MM.1S (cell line): ENCODE measurements around the gene CHD6.

ENCODE experiments used
- DNase-seq: peaks from one replicate; pipeline ENCODE4 v3.0.0-alpha.2; 2015
- H2AFZ ChIP-seq: fragments of 300-600 bp; sonication (generic); 2 replicates; pipeline ENCODE4 v1.6.0; 2016; ENCODE audit warnings: antibody characterized with exemption, low read length
- H3F3A ChIP-seq: fragments of 300-600 bp; sonication (generic); 2 replicates; pipeline ENCODE4 v1.6.1; 2016; ENCODE audit warnings: mild to moderate bottlenecking, antibody characterized with exemption, low read length, moderate library complexity, mixed read lengths; ENCODE audit not compliant: insufficient read depth
- H3K27ac ChIP-seq: fragments of 300-600 bp; sonication (generic); 2 replicates; pipeline ENCODE4 v1.5.1; 2016; ENCODE audit warnings: mild to moderate bottlenecking, low read length
- H3K27me3 ChIP-seq: fragments of 300-600 bp; sonication (generic); replicated peaks from 2 replicates; pipeline ENCODE4 v1.6.0; 2016; ENCODE audit warnings: low read length; ENCODE audit not compliant: insufficient read depth
- H3K36me3 ChIP-seq: fragments of 300-600 bp; sonication (generic); replicated peaks from 2 replicates; pipeline ENCODE4 v1.6.1; 2016; ENCODE audit warnings: mild to moderate bottlenecking, low read length, mixed read lengths; ENCODE audit not compliant: insufficient read depth
- H3K4me1 ChIP-seq: fragments of 300-600 bp; sonication (generic); 2 replicates; pipeline ENCODE4 v1.6.1; 2016; ENCODE audit warnings: low read length, mixed read lengths
- H3K4me2 ChIP-seq: fragments of 300-600 bp; sonication (generic); 2 replicates; pipeline ENCODE4 v1.6.0; 2016; ENCODE audit warnings: low read depth, low read length
- H3K4me3 ChIP-seq: fragments of 300-600 bp; sonication (generic); 2 replicates; pipeline ENCODE4 v1.5.1; 2016; ENCODE audit warnings: low read length, mixed read lengths
- H3K79me2 ChIP-seq: fragments of 300-600 bp; sonication (generic); 2 replicates; pipeline ENCODE4 v1.6.1; 2016; ENCODE audit warnings: mixed run types, low read length, mixed read lengths
- H3K9ac ChIP-seq: fragments of 300-600 bp; sonication (generic); 2 replicates; pipeline ENCODE4 v1.6.1; 2016; ENCODE audit warnings: low read length, mixed read lengths
- H3K9me2 ChIP-seq: fragments of 300-600 bp; sonication (generic); replicated peaks from 2 replicates; pipeline ENCODE4 v1.6.1; 2016; ENCODE audit warnings: mild to moderate bottlenecking, low read length, mixed read lengths; ENCODE audit not compliant: insufficient read depth
- H3K9me3 ChIP-seq: fragments of 300-600 bp; sonication (generic); replicated peaks from 2 replicates; pipeline ENCODE4 v1.6.1; 2016; ENCODE audit warnings: mild to moderate bottlenecking, low read length, mixed read lengths; ENCODE audit not compliant: insufficient read depth
- H4K20me1 ChIP-seq: fragments of 300-600 bp; sonication (generic); 2 replicates; pipeline ENCODE4 v1.6.1; 2016; ENCODE audit warnings: mild to moderate bottlenecking, low read length, moderate library complexity, mixed read lengths; ENCODE audit not compliant: insufficient read depth
- CTCF ChIP-seq: fragments of 300-600 bp; sonication (generic); IDR thresholded peaks from 2 replicates; pipeline ENCODE4 v1.5.1; 2016; ENCODE audit warnings: antibody characterized with exemption, low read length, mixed read lengths
- EZH2 ChIP-seq: fragments of 300-600 bp; sonication (generic); optimal IDR thresholded peaks from 2 replicates; pipeline ENCODE3; 2017; ENCODE audit warnings: low read depth, mild to moderate bottlenecking, antibody characterized with exemption, low read length, mixed read lengths
- EZH2phosphoT487 ChIP-seq: fragments of 300-600 bp; sonication (generic); IDR thresholded peaks from 2 replicates; pipeline ENCODE4 v1.6.1; 2018; ENCODE audit warnings: antibody characterized with exemption, low read length

Gene CHD6

DNA sequence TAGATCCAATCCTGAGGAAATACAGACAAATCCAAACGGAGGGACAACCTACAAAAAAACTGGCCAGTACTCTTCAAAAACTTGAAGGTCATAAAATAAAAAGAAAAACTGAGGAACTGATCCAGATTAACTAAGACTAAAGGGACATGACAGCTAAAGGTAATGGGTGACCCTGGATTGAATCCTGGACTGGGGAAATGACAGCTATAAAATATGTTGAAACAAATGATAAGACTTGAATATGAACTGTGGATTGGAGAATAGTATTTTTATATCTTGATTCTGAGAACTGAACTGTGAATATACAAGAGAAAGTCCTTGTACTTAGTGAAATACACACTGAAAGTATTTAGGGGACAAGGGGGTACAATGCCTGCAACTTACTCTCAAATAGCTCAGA lies 154.6 kb downstream of the CHD6 start:
- no peaks in the 10 kb centered on the region for H4K20me1 ChIP-seq
- no peak for DNase-seq
- H3K4me2 ChIP-seq: no peak overlapping the region
- H3K9me3 ChIP-seq: no peaks in the 10 kb centered on the region
- H3K36me3 ChIP-seq: no peaks in the 10 kb centered on the region
- H3K9me2 ChIP-seq: no peaks in the 10 kb centered on the region
- H3K9ac ChIP-seq: no peak overlapping the region
- H2AFZ ChIP-seq: no peak overlapping the region
- no peak for TF ChIP-seq EZH2
- H3F3A ChIP-seq: 0 out of 2 replicates have a peak, but pooled peaks cover 4% of the 10 kb centered on the region
- H3K4me3 ChIP-seq: no peak overlapping the region
- H3K27ac ChIP-seq: no peak overlapping the region
- H3K4me1 ChIP-seq: peaks cover 11% of the 10 kb centered on the region
- H3K27me3 ChIP-seq: no peaks in the 10 kb centered on the region
- H3K79me2 ChIP-seq: no peaks in the 10 kb centered on the region

DNA sequence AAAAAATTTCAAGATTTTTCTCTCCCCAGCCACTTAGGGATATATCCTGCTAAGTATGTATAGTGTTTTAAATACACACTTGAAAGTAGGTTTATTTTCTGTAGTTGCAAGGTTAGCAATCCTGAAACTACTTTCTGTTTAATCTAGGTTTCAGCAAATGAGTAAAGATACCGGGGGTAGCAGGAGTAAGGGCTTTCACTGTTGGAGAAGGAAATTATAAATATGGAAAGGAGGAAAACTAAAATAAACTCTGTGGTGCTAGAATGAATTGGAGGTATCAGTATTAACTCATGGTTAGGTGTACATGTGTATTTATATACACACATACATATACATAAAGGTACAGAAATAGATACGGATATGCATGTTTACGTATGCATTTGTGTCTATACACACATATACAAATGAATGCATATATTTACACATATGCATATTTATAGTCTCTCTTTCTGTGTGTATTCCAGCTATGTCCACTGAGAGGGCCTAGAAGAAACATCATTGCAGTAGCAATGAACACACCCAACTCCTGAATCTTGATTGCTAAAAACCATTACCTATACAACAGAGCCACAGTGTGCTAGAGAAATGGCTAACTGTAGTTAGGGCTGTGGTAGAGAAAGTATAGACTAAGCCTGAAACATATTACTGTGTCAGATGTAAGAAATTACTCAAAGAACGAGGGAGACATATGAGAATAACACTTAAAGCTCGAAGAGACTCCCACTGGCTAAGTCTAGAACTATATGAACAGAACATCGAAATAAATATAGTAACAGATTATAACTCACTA lies 155.6 kb downstream of the CHD6 start:
- Histone ChIP-seq H3K4me3 (no peak overlapping the region), H4K20me1 (no peaks in the 10 kb centered on the region), H2AFZ (no peak overlapping the region), H3K9ac (no peak overlapping the region), H3K27ac (no peak overlapping the region), H3K4me1 (peaks cover 11% of the 10 kb centered on the region), H3F3A (0 out of 2 replicates have a peak, but pooled peaks cover 4% of the 10 kb centered on the region), H3K9me2 (no peaks in the 10 kb centered on the region), H3K79me2 (no peaks in the 10 kb centered on the region), H3K9me3 (no peaks in the 10 kb centered on the region), H3K36me3 (no peaks in the 10 kb centered on the region), H3K27me3 (no peaks in the 10 kb centered on the region), H3K4me2 (no peak overlapping the region)
- DNase-seq: peak; percentile 16
- TF ChIP-seq EZH2 (no peak), EZH2phosphoT487 (no peak), CTCF (no peak)

GRCh38 chr20:41458761-41459160 lies 159.4 kb downstream of the CHD6 start:
- H3K27me3 ChIP-seq: no peaks in the 10 kb centered on the region
- TF ChIP-seq EZH2 (no peak), CTCF (no peak), EZH2phosphoT487 (no peak)
- DNase-seq: no peak
- no peak overlapping the region for H3K4me2 ChIP-seq
- 0 out of 2 replicates have a peak, but pooled peaks cover 4% of the 10 kb centered on the region for H3K36me3 ChIP-seq
- no peak overlapping the region for H2AFZ ChIP-seq
- no peaks in the 10 kb centered on the region for H3K79me2 ChIP-seq
- H3K9ac ChIP-seq: no peak overlapping the region
- no peak overlapping the region for H3K27ac ChIP-seq
- no peaks in the 10 kb centered on the region for H3K9me3 ChIP-seq
- 0 out of 2 replicates have a peak, but pooled peaks cover 4% of the 10 kb centered on the region for H3F3A ChIP-seq
- no peak overlapping the region for H3K4me3 ChIP-seq
- no peaks in the 10 kb centered on the region for H3K9me2 ChIP-seq
- peaks cover 11% of the 10 kb centered on the region for H3K4me1 ChIP-seq
- H4K20me1 ChIP-seq: no peaks in the 10 kb centered on the region

DNA sequence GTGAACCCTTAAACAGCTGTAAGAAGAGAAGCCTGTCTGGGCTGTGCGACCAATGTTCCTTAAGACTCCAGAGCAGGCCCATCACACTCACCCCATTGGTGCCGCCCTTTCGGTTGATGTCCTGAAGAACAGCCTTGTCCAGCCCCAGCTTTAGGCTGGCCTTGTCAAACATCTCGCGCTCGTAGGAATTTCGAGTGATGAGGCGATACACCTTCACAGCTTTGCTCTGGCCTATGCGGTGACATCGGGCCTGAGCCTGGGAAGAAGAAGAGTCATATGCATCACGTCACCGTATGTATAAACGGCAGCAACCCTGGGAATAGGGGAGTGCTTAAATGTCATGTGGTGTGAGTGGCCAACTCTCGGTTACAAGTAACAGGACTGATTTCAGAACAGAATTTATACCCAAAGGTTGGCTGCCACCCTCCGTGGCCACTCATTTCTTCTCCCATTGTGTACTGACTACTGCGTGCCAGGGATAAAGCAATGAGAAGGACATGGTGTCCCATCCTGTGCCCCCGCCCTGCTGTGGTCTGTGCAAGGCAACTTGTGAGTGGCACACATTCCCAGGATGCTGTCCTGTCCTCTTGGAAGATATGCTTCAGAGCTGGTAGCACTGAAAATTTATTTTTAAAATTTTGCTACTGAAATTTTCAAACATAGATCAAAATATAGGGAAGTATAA lies 160.9 kb downstream of the CHD6 start:
- no peaks in the 10 kb centered on the region for H4K20me1 ChIP-seq
- H3K4me2 ChIP-seq: no peak overlapping the region
- no peak overlapping the region for H3K4me3 ChIP-seq
- no peaks in the 10 kb centered on the region for H3K9me3 ChIP-seq
- H3K9me2 ChIP-seq: no peaks in the 10 kb centered on the region
- no peak overlapping the region for H3K27ac ChIP-seq
- H2AFZ ChIP-seq: no peak overlapping the region
- peaks cover 5% of the 10 kb centered on the region; the same call in 1 of the 2 replicates for H3K4me1 ChIP-seq
- no peak for TF ChIP-seq EZH2phosphoT487
- no peak for TF ChIP-seq EZH2
- TF ChIP-seq CTCF: no peak
- no peaks in the 10 kb centered on the region for H3K27me3 ChIP-seq
- no peak for DNase-seq
- H3K79me2 ChIP-seq: no peaks in the 10 kb centered on the region
- no peak overlapping the region for H3K9ac ChIP-seq
- H3K36me3 ChIP-seq: 0 out of 2 replicates have a peak, but pooled peaks cover 6% of the 10 kb centered on the region
- H3F3A ChIP-seq: 0 out of 2 replicates have a peak, but pooled peaks cover 1% of the 10 kb centered on the region
